ENCODE results near the gene SPTSSA.
"Not testable (repeated sequence)": the region's sequence is repeated elsewhere in the genome, so short reads cannot be mapped to it uniquely, and the experiment has no call there.

The SPTSSA gene

DNA sequence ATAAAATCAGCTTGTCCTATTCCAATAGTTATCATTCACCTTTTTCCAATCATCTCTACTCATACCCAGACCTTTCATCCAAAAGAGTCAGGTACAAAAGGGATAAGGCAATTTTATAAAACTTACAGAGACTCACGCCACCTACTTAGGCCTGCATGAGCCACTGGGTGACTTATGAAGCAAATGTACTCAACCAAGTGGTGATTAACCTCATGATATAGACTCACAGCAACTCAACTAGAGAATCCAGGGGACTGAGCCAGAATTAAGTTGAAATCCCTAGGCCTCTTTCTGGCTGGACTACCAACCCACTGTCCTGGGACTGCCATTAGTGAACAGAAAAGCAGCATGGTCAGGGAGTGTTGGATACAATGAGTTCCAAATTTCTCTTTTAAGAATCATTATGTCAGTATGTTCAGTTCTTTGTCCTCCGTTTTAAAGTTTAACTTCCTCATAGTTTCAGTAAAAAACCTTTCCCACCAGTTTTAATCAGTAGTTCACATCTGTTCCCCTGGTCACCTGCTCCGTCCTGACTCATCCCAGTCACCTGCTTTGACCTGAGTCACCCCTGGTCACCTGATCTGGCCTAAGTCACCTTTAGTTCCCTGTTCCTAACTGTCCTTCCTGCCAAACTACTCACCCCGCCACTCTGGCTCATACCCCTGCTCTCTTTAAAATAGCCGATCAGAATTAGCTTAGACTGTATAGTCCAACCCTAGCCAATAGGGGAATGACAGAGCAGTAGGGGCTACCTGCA, 36.8 kb downstream of the SPTSSA start:
- no peak for DNase-seq

DNA sequence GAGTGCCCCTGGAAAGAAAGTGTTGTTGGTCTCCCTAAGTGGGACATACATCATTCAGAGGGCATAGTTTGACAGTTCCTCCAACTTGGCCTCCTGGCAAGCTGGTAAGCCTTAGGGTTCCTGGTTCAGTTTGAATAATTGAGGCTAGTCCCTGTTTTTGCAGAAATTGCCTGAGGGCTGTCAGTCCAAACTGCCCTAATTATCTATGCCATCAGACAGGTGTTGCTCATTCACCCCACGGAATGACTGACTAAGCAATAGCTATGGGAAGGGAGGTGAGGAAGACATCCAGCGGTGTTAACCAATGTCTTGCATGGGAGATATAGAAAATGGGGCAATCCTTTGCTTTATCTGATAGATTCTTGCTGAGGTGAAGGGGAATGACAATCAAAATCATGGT, 37.6 kb downstream of the SPTSSA start:
- no peak for DNase-seq

DNA sequence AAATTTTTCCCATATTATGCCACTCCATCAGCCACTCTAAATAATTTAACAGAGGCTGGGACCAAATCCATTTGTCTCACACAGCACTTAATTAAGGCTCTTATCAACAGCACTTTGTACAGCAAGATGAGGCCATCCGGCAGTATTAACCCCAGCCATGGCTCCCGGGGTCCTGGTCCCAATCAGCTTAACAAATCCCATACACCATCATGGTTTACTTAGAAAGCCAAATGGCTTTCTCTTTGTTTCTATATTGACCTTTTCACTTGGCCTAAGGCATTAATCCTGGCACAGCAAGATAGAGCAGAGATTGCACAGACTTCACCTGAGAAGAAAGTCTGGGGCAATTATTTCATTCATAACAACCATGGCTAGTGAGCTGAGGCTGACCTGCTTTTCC, 38.6 kb downstream of the SPTSSA start:
- DNase-seq: no peak

DNA sequence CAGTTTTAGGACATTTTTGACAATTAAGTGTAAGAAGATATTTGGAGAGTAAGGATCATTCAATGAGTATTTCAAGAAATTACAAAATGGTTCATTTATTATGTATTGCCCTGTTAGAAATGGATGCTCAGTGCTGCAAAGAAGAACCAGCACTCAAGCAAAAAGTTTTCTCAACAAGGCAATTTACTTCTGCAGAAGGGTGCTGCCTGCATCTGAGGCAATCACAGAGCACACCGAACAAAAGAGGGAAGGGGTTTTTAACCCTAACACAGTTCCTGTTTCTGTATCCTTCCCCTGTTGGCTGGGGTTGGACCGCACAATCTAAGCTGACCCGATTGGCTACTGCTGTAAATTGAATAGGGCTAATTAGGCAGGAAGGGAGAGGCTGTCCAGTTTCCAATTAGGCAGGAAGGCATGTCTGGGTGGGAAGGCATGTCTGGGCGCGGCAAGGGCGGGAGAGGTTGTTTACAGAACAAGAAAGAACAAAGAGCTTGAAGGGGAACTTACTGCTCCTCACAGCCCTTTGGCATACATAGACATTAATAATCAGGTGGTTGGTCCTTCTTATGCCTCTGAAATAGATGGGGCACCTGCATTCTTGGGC, 41.4 kb downstream of the SPTSSA start:
- no peak for DNase-seq

DNA sequence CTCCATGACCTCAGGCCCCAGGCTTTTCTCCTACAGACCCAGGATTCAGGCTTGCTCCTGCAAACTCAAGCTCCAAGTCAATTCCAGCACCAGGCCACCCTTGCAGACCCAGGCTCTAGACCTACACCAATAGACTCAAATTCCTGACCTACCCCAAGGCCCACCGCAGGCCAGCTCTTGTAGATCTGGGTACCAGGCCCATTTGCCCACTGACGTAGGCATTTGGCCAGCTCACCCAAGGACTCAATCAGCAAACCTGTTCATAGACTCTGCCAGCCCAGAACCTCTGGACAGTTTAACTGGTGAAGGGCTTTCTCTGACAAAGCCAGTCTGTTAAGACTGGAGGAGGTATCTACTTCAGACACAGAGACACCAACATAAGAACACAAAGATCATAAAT, 52.3 kb downstream of the SPTSSA start:
- no peak for DNase-seq

DNA sequence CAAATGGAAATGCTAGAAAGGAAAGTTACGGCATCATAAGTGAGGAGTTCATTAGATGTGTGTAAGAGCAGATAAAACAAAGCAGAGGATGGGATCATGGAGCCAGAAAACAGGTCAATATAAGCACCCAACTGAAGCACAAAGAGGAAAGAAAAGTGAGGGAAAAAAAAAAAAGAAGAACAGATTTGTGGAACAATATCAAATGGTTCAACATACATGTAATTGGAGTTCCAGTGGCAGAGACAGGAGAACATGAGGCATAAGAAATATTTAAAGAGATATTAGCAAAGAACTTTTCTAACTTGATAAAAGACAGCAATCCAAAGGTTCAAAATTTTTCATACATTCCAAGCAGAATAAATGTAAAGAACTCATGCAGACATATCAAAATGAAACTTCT, 54.1 kb downstream of the SPTSSA start:
- no peak for DNase-seq

DNA sequence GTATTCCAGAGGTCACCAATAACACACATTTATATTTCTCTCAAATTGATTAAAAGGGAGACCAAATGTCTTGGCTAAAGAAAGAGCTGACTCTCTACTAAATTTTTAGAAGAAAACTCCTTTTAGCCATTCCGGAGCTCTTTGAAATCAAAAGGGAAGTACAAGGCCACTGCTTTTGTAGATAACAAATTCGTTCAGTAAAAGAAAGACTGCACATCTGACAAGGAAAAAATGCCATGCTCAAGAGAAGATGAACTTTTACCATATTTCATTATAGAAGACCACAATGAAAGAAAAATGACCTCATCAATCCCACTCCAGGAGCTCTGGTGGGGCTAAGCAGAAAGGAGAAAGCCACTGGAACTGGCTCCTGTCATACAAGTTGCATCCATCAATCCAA, 57.6 kb downstream of the SPTSSA start:
- no peak for DNase-seq

DNA sequence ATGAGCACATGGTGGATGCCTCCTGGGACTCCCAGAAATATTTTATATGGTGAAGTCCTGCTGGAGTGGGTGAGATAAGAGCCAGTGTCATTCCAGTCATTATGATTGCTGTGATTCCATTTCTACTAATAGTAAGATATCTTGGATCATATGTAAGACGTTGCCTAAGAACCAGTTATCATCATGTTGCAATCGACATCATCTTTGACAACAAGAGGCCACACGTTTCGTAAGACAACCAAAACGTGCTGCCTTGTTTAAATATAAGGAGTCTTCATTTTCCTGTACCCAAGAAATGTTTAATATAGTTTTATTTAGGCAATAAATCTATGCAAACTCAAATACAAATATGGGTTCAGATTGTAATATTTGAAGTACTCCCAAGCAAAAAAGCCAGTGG, 58.4 kb downstream of the SPTSSA start:
- no peak for DNase-seq

DNA sequence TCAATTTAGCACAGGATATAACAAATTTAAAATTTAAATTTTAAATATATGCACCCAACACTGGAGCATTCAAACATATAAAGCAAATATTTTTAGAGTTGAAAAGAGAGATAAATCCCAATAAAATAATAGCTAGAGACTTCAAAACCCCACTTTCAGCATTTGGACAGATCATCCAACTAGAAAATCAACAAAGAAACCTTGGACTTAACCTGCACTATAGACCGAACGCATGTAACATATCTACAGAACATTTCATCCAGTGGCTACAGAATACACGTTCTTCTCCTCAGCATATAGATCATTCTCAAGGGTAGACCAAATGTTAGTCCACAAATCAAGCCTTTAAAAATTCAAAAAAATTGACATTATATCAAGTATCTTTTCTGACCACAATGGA, 64.0 kb downstream of the SPTSSA start:
- DNase-seq: no peak

DNA sequence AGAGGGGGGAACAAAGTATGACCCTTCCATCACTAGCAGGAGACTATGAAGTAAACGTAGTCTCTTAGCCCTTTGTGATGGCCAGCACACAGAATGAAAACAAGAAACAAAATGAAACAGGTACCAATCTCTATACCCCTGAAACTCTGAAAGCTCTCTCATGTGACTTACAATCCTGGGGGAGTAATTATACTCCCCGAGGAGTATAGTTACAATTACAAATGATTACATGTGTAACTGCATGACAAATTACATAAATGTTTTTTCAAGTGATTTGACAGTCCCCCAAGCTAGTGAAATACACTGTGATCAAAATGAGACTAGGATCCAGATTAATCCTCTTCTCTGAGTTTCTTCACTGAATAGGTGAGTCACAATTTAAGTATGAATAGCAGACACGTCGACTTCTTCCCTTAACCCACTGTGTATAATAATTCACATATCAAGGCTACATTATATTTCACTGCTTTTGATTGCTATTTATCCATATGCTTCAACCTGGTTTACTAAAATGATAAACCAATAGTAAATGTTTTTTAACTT, 74.0 kb downstream of the SPTSSA start:
- DNase-seq: no peak

DNA sequence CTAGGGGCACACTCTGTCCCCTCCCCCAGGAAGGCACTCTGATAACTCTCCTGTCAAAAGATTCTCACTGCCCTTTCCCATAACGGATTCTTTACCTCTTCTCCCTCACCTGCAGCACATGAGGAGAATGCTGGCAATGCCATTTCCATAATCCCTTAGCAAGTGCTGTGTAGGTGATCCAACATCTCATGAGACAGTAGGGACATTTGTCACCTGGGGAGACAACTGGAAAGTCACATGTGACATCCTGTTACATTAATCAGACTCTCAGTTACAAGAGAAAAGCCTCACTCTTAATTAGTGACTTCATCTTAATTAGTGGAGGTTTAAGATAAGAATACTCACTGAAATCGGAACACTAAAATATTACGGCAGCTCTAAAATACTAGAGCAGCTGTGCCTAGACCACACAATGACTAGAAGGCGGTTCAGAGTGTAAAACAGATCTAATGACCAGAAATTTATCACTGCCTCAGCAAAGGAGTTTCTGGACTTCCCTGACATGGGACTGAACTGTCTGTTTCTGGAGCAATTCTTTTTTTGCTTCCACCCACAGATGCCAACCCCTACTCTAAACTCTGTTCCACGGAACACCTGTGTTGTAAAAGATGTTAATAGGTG, 75.1 kb downstream of the SPTSSA start:
- DNase-seq: no peak

DNA sequence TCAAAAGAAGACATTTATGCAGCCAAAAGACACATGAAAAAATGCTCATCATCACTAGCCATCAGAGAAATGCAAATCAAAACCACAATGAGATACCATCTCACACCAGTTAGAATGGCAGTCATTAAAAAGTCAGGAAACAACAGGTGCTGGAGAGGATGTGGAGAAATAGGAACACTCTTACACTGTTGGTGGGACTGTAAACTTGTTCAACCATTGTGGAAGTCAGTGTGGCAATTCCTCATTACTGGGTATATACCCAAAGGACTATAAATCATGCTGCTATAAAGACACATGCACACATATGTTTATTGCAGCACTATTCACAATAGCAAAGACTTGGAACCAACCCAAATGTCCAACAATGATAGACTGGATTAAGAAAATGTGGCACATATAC, 76.2 kb downstream of the SPTSSA start:
- not testable (repeated sequence) for DNase-seq

DNA sequence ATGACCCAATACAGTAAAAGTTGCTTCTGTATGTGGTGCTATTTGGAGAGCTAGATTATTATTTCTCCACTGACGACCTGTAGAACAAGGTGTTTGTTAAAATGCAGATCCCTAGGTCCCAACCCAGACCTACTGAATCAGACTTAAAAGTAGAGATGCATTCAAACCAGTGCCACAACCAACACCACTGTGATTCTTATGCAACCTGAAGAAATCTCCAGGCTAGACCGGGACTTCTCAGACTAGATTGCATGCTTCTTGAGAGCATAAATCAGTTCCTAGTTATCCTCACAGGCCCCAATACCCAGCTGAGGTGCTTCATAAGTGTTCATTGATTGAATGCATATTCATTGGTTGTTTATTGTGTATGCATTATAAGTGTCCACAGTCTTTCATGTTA, 78.2 kb downstream of the SPTSSA start:
- DNase-seq: no peak
